Natural killer cell (primary cell): ENCODE results near the gene PTPRQ. TPM values are rescaled to one million over a fixed set of nuclear protein-coding genes. Genes with fewer than 3 reads are reported as not detected.

Experiments
- ATAC-seq, 3 donors: fragments of 150-1000 bp in 2 of 3; fragments of 200-7000 bp in 1 of 3; cut with Tn5 transposase; 1 replicate in 1 of 3; 2 replicates in 2 of 3; pipeline ENCODE4 v1.10.0; 2021; ENCODE audit warnings: mild to moderate bottlenecking in 2 of 3, moderate library complexity in 2 of 3
- DNase-seq, 2 donors: peaks; one replicate each; pipeline versions ENCODE4 v3.0.0 to v3.0.0-alpha.2; 2013 to 2021; ENCODE audit warnings: mixed read lengths in 1 of 2
- H3K27ac ChIP-seq: one replicate; pipeline ENCODE4 v1.5.1; 2013; ENCODE audit warnings: mild to moderate bottlenecking, low read length
- H3K27me3 ChIP-seq: one replicate; pipeline ENCODE4 v1.6.1; 2013; ENCODE audit warnings: low read length; ENCODE audit not compliant: control insufficient read depth, insufficient read depth
- H3K36me3 ChIP-seq: one replicate; pipeline ENCODE4 v1.6.1; 2013; ENCODE audit warnings: low read length; ENCODE audit not compliant: control insufficient read depth, insufficient read depth
- H3K4me1 ChIP-seq: one replicate; pipeline ENCODE4 v1.6.1; 2013; ENCODE audit warnings: low read length; ENCODE audit not compliant: control insufficient read depth, insufficient read depth
- H3K4me3 ChIP-seq: one replicate; pipeline ENCODE4 v1.5.1; 2013; ENCODE audit warnings: low read length
- H3K9me3 ChIP-seq: one replicate; pipeline ENCODE4 v1.6.1; 2013; ENCODE audit warnings: low read length; ENCODE audit not compliant: control insufficient read depth, insufficient read depth
- H3K27ac Mint-ChIP-seq, 2 donors: one replicate each; pipeline ENCODE4 v1.8.0; 2022; ENCODE audit warnings: mild to moderate bottlenecking in 2 of 2, mixed read lengths in 2 of 2, moderate library complexity in 1 of 2
- H3K27me3 Mint-ChIP-seq, 2 donors: one replicate each; pipeline ENCODE4 v1.8.0; 2022; ENCODE audit warnings: low read depth in 2 of 2, mixed read lengths in 2 of 2
- H3K36me3 Mint-ChIP-seq: one replicate; pipeline ENCODE4 v1.8.0; 2022; ENCODE audit warnings: mixed read lengths
- H3K4me1 Mint-ChIP-seq, 2 donors: one replicate each; pipeline ENCODE4 v1.8.0; 2022; ENCODE audit warnings: mixed read lengths in 2 of 2
- H3K4me3 Mint-ChIP-seq: one replicate; pipeline ENCODE4 v1.8.0; 2022; ENCODE audit warnings: mild to moderate bottlenecking, moderate library complexity, mixed read lengths
- H3K9me3 Mint-ChIP-seq, 2 donors: one replicate each; pipeline ENCODE4 v1.8.0; 2022; ENCODE audit warnings: mixed read lengths in 2 of 2
- CTCF ChIP-seq: fragments of 200-600 bp; IDR thresholded peaks from one replicate; pipeline ENCODE4 v1.8.0; 2022; ENCODE audit warnings: antibody characterized with exemption
- WGBS: methylation state at CpG from one replicate; pipeline ENCODE4 v1.1.7; 2013; ENCODE audit warnings: missing lambda C conversion rate; ENCODE audit not compliant: insufficient coverage; 5-methylcytosine and 5-hydroxymethylcytosine counted together
- intact Hi-C: fragments of 100-400 bp; cut with micrococcal nuclease; formaldehyde crosslinking; loops from one replicate; pipeline ENCODE4 v1.14.2; 2022
- total RNA-seq, 4 donors: library from RNA; stranded (reverse); fragments of 120-200 nt in 1 of 4; gene quantifications; one replicate each; pipeline versions ENCODE4 v1.2.3 to v1.2.4, GENCODE V29; 2013 to 2022

Gene PTPRQ
- total RNA-seq, 3 donors from 2014 or later (not counting 1 experiment from before 2014, with no cell fraction given), result not detected

GRCh38 chr12:80716696-80717469 lies 272.8 kb downstream of the PTPRQ start, which contains the start of gene MYF5:
MYF5 (plus strand) TSS chr12:80716912; CDS start chr12:80717064, 152 bp downstream.
- Mint-ChIP-seq H3K4me1 (no peaks in the 10 kb centered on the region), H3K4me3 (no peak within 1 kb of the TSS), H3K27ac (no peak within 1 kb of the TSS), H3K9me3 (peaks cover 0 to 4% of the 10 kb centered on the region in 2 donors), H3K27me3 (peaks cover 17 to 34% of the 10 kb centered on the region in 2 donors), H3K36me3 (peaks cover 13% of the 10 kb centered on the region)
- intact Hi-C loops, result no loop called here
- DNase-seq (no peak), ATAC-seq (no peak)
- WGBS, result 29% methylated on average over 45 of the region's 45 CpGs
- no peak for TF ChIP-seq CTCF
- H3K27ac ChIP-seq, result no peak within 1 kb of the TSS
- no peak within 1 kb of the TSS for H3K4me3 ChIP-seq
- no peaks in the 10 kb centered on the region for H3K9me3 ChIP-seq
- no peaks in the 10 kb centered on the region for H3K27me3 ChIP-seq
- no peaks in the 10 kb centered on the region for H3K36me3 ChIP-seq
- H3K4me1 ChIP-seq, result no peaks in the 10 kb centered on the region

- ATAC-seq (no peak), DNase-seq (no peak)
- H3K27ac ChIP-seq, result no peak overlapping the region
- Mint-ChIP-seq H3K9me3 (peaks cover 0 to 4% of the 10 kb centered on the region in 2 donors), H3K36me3 (peaks cover 13% of the 10 kb centered on the region), H3K27ac (no peak overlapping the region), H3K4me3 (no peak overlapping the region), H3K27me3 (peaks cover 17 to 30% of the 10 kb centered on the region in 2 donors), H3K4me1 (no peaks in the 10 kb centered on the region)
- WGBS, result 66% methylated on average over 4 of the region's 4 CpGs
- H3K9me3 ChIP-seq, result no peaks in the 10 kb centered on the region
- intact Hi-C loops, result no loop called here
- no peaks in the 10 kb centered on the region for H3K36me3 ChIP-seq
- no peak for TF ChIP-seq CTCF
- no peak overlapping the region for H3K4me3 ChIP-seq
- no peaks in the 10 kb centered on the region for H3K27me3 ChIP-seq
- H3K4me1 ChIP-seq, result no peaks in the 10 kb centered on the region
These were observed 273.8 kb downstream of the PTPRQ start for GRCh38 chr12:80717856-80718255.

- no peak for TF ChIP-seq CTCF
- WGBS, result 70% methylated on average over 1 of the region's 1 CpG
- Histone ChIP-seq H3K27ac (no peak overlapping the region), H3K4me3 (no peak overlapping the region), H3K9me3 (no peaks in the 10 kb centered on the region), H3K36me3 (no peaks in the 10 kb centered on the region), H3K4me1 (no peaks in the 10 kb centered on the region), H3K27me3 (no peaks in the 10 kb centered on the region)
- Mint-ChIP-seq H3K4me3 (no peak overlapping the region), H3K27me3 (peaks cover 6 to 11% of the 10 kb centered on the region in 2 donors), H3K4me1 (no peaks in the 10 kb centered on the region), H3K27ac (no peak overlapping the region), H3K36me3 (no peaks in the 10 kb centered on the region), H3K9me3 (no peaks in the 10 kb centered on the region)
- ATAC-seq (no peak), DNase-seq (no peak)
- intact Hi-C loops, result no loop called here
These were observed 276.5 kb downstream of the PTPRQ start for GRCh38 chr12:80720516-80720915.
